T-helper 9 cell (primary cell): ENCODE measurements around the gene SENP5.
A peak's percentile ranks its signal among the peaks of the same experiment; 100 is the strongest.
"Not testable (repeated sequence)": the region's sequence is repeated elsewhere in the genome, so short reads cannot be mapped to it uniquely, and the experiment has no call there.

ENCODE experiments used
- DNase-seq: peaks from one replicate; pipeline ENCODE4 v3.0.0-alpha.2; 2020

SENP5 gene

DNA sequence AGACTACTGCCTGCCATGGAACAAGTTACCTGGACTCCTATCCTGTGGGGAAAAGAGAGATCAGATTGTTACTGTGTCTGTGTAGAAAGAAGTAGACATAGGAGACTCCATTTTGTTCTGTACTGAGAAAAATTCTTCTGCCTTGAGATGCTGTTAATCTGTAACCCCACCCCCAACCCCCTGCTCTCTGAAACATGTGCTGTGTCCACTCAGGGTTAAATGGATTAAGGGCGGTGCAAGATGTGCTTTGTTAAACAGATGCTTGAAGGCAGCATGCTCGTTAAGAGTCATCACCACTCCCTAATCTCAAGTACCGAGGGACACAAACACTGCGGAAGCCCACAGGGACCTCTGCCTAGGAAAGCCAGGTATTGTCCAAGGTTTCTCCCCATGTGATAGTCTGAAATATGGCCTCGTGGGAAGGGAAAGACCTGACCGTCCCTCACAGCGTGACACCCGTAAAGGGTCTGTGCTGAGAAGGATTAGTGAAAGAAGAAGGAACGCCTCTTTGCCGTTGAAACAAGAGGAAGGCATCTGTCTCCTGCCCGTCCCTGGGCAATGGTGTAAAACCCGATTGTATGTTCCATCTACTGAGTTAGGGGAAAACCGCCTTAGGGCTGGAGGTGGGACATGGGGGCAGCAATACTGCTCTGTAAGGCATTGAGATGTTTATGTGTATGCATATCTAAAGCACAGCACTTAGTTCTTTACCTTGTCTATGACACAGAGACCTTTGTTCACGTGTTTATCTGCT lies 76.5 kb downstream of the SENP5 start:
- not testable (repeated sequence) for DNase-seq

DNA sequence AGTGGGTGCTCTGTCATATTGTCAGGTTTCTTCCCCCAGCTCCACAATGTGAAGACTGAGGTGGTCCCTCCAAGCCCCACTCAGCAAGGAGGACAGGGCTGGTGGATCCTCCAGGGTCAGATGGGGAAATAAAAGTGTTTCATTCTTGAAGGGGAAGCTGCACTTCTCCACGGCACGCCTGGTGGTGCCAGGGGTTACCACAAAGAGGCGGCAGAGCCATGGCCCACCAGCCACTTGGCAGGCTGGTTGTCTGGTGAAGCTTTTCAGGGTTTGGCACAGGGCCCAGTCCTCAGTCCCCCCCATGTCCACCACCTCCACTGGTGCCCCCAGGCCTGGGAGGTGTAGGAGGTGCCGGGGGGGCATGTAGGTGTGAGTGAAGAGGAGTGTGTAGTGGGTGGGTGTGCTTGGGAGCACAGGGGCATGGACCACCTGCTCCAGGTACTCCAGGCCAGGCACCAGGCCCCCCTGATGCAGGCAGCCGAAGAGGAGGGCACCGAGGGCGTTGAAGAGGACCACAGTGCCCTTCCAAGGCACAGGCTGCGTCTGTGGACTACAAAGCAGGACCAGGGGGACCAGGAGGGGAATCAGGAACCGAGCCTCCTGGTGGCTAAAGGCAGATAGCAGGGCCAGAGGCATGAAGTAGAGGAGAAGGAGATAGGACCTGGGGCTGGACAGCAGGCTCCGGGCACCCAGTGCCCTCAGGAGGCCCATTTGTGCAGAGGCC lies 79.6 kb downstream of the SENP5 start:
- DNase-seq: no peak

DNA sequence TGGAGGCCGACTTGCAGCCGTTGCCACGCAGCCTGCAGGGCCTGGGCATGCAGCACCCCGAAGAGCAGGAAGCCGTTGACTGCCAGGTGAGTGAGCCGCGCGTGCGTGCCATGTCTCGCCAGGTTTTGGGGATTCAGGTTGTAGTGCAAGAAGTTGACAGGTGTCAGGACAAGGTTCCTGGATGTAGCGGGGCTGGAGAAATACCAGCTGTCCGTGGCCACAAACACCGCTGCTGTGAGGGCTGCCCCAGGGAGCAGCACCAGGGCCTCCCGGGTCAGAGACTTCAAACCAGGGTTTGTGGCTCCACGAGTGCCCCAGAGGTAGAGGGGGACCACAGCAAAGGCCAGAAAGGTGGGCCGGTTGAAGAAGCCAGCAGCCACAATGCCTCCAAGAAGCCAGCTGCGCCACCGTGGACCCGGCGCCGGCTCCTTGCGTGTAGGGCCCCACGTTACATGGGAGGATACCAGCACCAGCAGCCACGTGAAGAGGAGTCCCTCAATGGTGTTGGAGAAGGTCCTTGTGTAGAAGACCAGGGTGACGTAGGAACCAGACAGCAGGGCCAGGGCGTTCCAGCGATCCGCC lies 80.2 kb downstream of the SENP5 start:
- DNase-seq: no peak

DNA sequence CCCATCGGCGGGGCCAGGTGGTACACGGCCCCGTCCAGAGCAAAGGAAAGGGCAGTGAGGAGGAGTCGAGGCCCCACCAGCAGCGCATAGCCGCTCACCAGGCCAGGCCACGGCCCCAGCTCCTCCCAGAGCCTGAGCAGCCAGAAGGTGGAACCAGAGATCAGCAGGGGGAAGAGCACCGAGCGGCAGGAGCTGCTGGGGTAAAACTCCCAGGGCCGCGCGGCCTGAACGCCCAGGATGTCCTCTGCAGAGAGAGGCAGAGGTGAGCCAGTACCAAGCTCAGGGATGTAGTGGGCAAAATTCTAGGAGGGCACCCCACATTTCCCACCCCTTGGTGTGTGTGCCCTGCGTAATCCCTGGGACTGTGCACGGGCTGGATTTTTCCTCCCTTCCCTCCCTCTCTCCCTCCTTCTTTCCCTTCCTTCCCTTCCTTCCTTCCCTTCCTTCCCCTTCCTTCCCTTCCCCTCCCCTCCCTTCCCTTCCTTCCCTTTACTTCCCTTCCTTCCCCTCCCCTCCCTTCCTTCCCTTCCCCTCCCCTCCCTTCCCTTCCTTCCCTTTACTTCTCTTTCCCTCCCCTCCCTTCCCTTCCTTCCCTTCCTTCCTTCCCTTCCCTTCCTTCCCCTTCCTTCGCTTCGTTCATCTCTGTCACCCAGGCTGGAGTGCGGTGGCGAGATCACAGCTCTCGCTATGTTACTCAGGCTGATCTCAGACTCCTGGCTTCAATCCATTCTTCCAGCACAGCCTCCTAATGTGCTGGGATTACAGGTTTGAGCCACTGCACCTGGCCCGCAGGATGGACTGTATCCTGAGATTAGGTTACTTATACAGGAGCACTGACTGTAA lies 80.9 kb downstream of the SENP5 start:
- no peak for DNase-seq

DNA sequence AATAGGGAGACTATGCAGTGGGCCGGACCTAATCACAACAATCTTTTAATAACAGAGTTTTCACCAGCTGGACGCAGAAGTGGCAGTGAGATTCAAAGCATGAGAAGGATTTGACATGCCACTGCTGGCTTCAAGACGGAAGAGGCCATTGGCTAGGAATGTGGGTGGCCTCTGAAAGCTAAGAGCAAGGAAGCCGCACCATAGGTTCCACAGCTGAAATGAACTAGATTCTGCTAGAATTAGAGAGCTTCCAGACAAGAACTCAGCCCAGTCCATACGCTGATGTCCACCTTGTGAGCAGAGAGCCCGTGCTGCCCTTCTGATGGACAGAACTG lies 81.5 kb downstream of the SENP5 start:
- no peak for DNase-seq

DNA sequence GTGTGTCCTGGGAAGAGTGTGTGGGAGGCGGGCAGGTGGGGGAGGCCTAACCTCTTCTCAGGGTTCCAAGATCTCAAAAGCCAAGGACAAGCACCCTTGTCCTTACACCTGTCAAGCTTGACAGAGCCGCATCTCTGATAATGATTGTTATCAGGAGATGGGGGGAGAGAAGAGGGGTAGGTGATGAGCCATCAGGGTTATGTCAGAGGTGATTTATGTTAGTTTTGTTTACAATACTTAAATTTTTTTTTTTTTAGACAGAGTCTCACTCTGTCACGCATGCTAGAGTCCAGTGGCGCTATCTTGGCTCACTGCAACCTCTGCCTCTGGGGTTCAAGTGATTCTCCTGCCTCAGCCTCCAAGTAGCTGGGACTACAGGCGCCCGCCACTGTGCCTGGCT lies 82.0 kb downstream of the SENP5 start:
- no peak for DNase-seq

DNA sequence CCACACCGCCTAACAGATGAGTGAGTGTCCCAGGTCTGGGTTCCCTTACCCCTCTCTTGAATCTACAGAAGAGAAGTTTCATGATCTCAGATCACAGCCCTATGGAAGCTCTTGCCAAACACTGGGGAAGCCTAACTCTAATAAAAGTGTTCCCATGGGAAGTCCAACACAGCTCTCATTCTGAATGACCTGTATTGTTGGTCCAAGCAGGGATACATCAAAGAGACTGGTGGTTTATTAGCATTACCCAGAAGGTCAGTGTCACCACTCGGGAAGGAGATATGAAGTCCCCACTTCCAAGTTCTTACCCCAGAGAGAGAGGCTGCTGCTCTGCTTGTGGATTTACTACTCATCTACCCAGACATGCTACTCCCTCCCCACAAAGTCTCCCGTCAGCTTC lies 83.7 kb downstream of the SENP5 start:
- DNase-seq: no peak

DNA sequence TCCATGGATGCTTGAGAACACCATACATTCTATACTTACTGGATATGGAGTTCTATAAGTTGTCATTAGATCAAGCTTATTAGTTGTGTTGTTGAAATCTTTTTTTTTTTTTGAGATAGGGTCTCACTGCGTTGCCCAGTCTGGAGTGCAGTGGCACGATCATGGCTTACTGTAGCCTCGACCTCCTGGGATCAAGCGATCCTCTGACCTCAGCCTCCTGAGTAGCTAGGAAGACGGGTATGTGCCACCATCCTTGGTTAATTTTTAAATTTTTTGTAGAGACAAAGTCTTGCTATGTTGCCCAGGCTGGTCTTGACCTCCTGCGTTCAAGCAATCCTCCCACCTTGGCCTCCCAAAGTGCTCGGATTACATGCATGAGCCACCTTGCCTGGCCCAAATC lies 87.1 kb downstream of the SENP5 start:
- no peak for DNase-seq

DNA sequence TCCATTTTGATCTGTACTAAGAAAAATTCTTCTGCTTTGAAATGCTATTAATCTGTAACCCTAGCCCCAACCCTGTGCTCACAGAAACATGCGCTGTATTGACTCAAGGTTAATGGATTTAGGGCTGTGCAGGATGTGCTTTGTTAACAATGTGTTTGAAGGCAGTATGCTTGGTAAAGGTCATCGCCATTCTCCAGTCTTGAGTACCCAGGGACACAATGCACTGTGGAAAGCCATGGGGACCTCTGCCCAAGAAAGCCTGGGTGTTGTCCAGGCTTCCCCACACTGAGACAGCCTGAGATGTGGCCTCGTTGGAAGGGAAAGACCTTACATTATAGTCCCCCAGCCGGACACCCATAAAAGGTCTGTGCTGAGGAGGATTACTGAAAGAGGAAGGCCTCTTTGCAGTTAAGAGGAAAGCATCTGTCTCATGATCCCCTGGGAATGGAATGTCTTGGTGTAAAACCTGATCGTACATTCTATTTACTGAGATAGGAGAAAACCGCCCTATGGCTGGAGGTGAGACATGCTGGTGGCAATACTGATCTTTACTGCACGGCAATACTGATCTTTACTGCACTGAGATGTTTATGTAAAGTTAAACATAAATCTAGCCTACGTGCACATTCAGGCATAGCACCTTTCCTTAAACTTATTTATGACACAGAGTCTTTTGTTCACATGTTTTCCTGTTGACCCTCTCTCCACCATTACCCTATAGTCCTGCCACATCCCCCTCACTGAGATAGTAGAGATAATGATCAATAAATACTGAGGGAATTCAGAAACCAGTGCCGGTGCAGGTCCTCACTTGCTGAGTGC lies 94.6 kb downstream of the SENP5 start:
- no peak for DNase-seq

DNA sequence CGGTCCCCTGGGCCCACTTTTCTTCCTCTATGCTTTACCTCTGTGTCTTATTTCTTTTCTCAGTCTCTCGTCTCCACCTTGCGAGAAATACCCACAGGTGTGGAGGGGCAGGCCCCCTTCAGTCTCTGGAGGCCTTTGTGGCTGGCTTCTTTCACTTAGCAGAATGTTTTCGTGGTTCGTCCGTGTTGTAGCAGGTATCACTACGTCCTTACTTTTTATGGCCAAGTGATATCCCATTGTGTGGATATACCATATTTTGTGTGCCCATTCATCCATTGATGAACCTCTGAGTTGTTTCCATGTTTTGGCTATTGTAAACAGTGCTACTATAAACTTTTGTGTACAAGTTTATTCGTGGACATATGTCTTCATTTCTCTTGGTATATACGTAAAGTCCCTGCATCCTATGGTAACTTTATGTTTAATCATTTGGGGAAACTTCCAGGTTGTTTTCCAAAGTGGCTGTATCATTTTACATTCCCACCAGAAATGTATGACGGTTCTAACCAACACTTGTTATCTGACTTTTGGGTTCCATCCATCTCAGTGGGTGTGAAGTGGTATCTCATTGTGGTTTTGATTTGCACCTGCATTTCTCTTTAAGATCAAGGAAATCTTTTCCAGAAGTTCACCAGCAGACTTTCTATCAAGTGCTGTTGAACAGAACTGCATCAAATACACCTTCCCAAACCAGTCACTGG lies 95.4 kb downstream of the SENP5 start:
- DNase-seq: no peak

DNA sequence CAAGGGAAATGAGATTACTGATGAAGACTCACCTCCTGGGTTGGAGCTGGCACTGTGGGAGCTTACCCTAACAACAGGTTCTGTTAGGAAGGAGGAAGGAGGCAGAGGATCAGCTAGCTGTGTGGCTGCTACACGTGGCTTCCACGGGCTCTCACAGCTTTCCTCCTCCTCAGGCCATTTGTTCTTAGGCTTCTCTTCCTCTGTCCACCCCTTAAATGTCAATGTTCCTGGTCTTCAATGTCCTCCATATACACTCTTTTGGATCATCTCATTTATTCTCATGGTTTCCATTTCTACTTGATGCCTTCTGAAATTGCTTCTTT lies 95.9 kb downstream of the SENP5 start:
- DNase-seq: no peak

DNA sequence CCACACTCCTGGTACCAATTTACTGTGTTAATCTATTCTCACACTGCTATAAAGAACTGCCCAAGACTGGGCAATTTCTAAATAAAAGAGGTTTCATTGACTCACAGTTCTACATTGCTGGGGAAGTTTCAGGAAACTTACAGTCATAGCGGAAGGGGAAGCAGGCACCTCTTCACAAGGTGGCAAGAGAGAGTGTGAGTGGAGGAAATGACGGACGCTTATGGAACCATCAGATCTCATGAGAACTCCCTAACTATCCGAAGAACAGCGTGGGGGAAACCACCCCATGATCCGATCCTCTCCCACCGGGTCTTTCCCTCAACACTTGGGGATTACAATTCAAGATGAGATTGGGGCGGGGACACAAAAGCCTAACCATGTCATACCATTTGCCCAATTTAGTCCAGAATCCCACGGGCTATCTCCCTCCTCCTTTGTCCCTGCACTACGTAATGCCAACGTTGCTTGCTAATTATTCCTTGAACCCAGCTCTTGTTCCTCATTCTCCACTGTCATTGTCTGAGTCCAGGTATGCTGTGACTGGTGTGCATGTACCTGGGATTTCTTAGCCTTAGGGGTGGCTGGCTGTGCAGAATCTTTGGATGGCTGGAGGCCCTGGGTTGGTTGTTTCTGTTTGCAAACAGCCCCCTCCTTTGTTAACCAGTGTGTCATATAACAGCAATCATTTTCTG lies 97.5 kb downstream of the SENP5 start:
- DNase-seq: no peak

DNA sequence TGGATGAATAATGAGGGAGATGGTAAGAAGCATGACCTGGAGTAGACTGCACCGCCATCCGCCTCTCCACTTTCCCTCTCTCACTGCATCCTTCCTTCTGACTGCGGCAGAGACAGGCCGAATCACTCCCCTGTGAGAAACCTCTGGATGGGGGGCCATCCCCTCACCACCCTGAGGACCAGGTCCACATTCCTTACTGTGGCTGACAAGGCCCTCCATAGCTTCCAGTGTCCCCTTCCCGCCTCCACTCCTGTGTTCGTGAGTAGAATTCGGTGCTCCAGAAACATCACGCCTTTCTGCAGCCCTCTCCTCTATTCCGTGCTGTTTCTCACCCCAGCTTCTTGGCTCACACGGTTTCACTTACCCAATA lies 98.1 kb downstream of the SENP5 start:
- no peak for DNase-seq

DNA sequence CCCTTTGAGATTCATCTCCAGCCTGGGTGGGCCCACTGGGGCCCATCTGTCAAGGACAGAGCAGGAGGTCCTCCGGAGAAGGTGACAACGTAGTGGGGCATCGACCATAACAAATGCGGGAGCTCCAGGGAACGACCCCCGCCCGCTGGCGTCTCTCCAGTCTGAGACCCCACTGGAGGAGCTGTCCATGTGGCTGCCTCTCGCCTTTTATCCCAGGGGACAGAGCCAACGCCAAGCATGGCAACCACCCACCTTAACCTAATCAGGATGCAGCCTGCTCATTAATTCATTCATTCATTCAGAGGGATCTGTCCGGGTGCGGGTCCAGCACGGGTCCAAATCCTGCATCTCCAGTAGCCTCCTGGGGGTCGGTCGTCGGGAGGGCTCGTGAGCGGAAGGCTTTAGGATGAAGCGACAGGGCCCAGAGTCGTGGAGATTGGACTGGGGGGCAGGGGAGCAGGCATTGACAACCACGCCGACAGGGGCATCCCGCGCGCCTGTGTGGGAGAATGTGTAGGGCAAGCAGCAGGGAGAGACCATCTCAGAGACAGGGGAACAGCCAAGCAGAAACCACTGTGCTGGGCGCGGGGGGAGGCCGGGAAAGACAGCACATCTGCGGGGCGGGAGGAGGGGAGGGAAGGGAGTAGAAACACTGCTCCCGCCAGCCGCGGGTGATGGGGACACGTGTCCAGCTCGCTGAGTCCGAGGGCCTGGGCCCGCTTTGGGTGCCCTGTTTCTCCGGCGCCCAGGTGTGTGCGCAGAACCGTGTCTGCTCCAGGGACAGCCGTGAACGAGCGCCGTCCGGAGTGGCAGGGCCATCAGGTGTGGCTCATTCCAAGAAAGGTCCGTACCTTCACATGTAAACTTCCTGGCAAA lies 99.0 kb downstream of the SENP5 start:
- no peak for DNase-seq

DNA sequence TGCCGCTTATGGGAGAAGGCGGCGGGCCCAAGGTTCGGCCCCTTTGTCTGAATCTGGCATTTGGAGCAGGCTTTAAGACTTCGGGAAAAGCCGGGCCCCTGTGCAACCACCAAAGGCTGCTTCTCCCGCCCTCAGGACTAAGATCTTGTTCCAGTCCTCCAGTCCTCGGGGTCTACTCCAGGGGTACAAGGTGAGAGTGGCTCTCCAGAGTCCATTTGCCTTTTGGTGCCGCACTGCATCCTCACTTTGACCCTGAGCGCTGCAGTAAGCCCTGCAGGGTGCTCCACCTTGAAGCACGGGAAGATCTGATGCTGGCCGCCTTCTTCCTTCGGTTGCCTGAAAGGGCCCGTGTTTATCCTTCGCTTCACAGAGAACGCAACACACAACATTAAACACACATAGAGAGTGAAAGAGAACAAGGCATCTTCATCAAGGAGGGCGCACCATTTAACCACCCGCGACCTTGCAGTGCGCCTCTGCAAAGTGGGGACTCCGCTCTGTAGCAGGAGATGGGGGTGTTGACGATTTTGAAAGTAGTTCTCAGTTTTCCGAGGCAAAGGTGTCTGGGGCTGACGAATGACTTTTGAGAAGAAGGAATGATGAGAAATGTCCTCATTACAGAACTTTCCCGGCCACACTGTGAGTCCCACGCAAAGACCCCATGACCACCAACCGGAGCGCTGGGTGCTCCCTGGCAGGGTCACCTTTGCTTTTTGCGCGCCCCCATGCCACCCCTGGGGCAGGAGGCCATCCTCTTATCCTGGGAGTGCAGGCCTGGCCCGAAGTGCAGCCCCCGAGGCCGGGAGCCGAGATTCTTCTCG lies 99.9 kb downstream of the SENP5 start:
- DNase-seq: no peak

DNA sequence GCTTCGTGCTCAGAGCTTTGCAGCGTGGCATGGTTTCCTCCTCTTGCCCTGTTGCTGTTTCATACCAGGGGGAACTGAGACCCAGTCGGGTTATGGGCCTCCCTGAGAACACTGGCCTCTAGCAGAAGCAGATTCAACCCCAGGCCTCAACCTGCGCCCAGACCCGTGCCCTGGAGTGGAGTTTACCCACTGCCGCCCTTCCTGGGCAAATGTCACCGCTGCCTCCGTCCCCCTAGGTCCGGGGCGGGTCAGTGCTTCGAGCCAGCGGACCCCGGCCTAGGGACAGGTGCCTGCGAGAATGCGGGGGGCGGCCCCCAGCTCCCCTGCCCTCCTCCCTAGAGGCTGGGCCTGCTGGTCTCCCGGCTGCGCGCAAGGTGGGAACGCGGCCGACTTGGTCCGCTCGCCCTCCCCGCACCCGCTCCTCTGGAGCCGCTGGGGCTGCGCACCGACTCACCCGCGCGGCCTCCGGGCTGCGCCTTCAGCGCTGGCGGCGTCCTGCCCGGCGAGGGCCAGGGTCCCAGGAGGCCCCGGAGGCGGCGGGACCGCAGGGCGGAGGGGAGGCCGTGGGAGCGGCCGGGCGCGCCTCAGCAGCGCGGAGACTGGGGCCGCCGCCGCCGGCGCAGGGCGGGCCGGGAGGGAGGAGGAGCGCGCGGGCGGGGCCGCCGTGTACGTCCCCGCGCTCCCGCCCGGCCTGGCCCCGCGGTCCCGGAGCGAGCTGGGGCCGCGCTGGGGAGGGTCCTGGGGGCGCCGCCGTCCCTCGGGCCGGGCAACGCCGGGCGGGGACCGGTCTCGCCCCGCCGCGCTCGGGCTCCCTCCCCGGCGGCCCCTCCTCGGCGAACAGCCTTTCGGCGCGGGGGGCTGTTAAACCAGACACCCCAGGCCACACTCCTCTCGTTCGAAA lies 100.8 kb downstream of the SENP5 start, which contains the start of gene PIGZ:
Gene PIGZ (minus strand): TSS at position 601 of the 901 bp plus-strand sequence. CDS start 16,802 bp downstream, outside the sequence.
- DNase-seq: peak; percentile 12

DNA sequence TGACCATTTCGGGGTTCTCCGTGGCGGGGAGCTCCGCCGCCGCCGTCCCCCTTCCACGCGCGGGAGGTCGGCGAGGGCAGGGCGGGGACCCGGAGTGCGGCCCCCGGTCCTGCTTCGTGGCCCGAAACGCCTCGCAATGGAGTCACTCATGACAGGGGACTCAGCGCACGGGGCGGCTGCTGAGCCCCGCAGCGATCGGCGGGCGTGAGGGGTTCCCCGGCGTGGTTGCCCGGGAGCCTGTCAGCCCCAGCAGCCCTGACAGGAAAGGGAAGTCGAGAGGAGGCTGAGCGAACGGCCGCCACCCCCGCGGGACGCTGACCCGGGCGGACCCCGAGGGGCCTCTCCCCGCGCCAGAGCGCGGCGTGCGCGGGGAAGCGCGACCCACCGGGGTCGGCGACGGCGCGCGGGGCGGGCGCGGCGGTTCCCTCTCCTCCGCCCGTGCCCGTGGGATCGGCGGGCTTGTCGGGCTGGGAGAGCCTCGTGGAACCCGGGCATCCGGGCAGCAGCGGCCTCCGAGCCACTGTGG lies 101.5 kb downstream of the SENP5 start:
- peak; percentile 13 for DNase-seq
